Left colon (tissue), 2 donors: ENCODE results near the gene INMT. TPM values are rescaled to one million over a fixed set of nuclear protein-coding genes. Genes with fewer than 3 reads are reported as not detected.
A peak's percentile ranks its signal among the peaks of the same experiment; 100 is the strongest.
"Not testable (repeated sequence)": the region's sequence is repeated elsewhere in the genome, so short reads cannot be mapped to it uniquely, and the experiment has no call there.

Source experiments
- ATAC-seq: fragments of 200-7000 bp; cut with Tn5 transposase; one replicate; pipeline ENCODE4 v1.9.1; 2020; ENCODE audit warnings: mild to moderate bottlenecking, moderate library complexity
- DNase-seq, 2 donors: peaks; one replicate each; pipeline ENCODE4 v3.0.0-alpha.2; 2020
- intact Hi-C, 2 donors: fragments of 100-400 bp; cut with DNase I in 1 of 2; cut with micrococcal nuclease in 1 of 2; formaldehyde crosslinking; loops; one replicate each; pipeline versions ENCODE4 v1.11.2 to v1.14.0; 2022; cut with DNase I, micrococcal nuclease
- long read RNA-seq: library from polyadenylated mRNA; unstranded; transcript quantifications from one replicate; pipeline ENCODE4 v2.0.0, GENCODE V29; 2021
- total RNA-seq, 2 donors: library from RNA; stranded (reverse); fragmentation: NEBNext Ultra II Directional; extraction: Animal tissue kit (Norgen Biotek cat#: 25700); gene quantifications; one replicate each; pipeline ENCODE4 v1.2.1, GENCODE V29; 2021
- donor health status: DM: no; HTN: no; CAD: no.
- donor health status: DM: yes; HTN: yes; CAD: no.

The INMT gene
- total RNA-seq = 1 to 10 TPM; 3.5 to 6.4 TPM
- long read RNA-seq, partial matches to known transcripts = 0 of 1 reads
- long read RNA-seq, other reads (novel, unspliced or antisense) = 1 of 1 reads

GRCh38 chr7:30751696-30752273, at the start of gene INMT:
Gene INMT, plus strand, starts transcription at chr7:30752135. Its CDS starts 16 bp downstream, at chr7:30752151.
- DNase-seq (no peak), ATAC-seq (no peak)
- intact Hi-C loops = no loop called here

- intact Hi-C loops = no loop called here
- ATAC-seq (no peak), DNase-seq (no peak)
Observed at GRCh38 chr7:30702200-30702599, 49.7 kb upstream of the INMT start.

DNA sequence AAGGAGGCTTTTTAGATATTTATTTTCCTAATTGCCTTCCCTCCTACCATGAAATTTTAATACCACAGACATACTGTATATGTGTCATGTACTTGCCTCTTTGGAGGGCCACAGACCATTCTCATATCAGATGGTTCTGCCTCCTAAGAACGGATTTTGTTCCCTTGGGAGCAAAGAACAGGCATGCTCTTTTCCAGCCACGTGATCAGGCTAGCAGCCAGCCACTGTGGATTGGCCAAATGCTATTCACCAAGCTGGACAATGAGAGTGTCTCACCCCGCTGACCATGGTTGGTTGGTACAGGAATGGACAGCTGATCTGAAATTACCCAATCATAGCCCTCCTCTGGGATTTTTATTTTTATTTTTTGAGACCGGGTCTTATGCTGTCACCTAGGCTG, 48.2 kb upstream of the INMT start:
- DNase-seq (no peak), ATAC-seq (no peak)
- intact Hi-C loops = no loop called here

DNA sequence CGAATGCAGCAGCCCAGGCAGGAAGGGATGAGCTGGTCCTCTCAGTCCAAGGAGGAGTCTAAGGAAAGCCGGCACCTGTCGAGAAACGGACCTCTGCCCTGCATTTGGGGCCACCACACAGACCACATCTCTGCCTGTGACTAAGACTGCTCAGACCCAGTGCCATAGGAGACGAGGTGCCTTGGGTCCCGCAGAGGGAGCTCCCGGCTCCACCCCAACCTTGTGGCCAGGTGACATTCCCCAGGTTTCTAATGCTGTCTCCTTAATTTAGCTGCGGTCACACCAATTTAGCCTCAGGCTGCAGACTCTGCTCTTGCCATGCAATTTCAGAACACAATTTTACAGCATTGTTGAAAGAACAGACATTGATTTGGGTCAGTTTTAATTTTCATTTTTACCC, 46.9 kb upstream of the INMT start:
- intact Hi-C loops = no loop called here
- DNase-seq (no peak), ATAC-seq (no peak)

GRCh38 chr7:30705596-30705995, 46.3 kb upstream of the INMT start:
- intact Hi-C loops = no loop called here
- no peak for DNase-seq
- ATAC-seq = no peak

- intact Hi-C loops = no loop called here
- no peak for ATAC-seq
- DNase-seq = no peak
Observed at GRCh38 chr7:30706316-30706715, 45.6 kb upstream of the INMT start.

DNA sequence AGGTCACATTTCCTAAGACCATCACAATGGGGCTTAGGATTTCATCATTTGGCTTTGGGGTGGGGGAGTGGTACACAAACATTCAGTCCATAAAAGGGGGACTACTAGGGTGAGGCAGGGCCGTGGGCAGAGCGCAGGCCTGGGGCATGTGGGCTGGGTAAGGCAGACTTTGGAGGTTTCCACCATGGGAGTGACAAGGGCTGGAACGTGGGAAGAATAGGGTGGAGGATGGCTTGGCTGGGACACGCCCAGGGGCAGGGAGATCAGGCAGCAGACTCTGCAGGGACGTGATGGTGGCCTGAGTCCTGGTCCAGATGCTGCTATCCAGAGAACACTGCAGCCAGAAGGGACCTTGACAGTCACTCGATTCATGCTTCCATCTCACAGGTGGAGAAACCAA, 45.0 kb upstream of the INMT start:
- intact Hi-C loops = no loop called here
- DNase-seq (no peak), ATAC-seq (no peak)

DNA sequence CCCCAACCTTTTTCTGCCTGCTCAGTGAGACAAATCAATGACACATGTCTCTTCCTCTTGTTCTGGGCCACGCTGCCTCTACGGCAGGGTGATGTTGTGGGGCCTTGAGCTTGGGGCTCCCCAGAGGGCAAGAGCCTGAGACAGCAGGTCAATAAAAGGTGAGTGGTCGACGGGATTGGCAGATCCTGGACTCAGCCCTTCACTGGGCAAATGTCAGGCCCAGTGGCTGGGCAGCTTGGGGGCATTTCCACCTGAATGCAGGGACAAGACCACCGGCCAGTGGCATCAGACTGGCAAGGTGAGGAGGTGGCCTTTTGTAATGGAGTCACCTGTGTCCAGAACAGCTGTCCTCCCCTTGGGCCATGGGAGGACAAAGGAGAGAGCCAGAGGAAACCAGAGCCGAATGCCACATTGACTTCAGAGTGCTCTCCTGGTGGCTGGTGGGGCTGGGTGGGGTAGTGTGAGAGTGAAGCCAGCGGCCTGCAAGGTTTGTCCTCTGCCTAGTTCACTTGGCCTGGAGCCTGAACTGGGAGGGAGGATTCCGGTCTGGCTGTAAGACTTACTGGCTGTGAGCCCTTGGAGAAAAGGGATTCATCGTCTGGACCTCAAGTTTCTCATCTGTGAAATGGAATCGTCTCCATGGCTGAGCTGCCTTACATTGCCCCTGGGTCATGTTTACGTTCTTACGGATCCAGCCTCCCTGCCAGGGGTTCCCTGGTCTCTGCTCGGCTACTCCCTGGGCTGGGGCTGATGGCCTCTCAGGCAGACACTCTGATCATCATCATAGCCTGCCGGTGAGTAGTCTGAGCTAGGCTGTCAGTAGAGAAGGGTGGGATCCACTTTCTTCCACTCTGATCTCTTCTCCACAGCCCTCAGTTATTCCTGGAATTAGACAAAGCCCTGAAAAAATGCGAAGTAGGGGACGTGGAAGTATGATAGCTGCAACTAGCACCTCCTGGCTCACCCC, 44.3 kb upstream of the INMT start:
- intact Hi-C loops = no loop called here
- ATAC-seq = no peak
- DNase-seq = no peak

DNA sequence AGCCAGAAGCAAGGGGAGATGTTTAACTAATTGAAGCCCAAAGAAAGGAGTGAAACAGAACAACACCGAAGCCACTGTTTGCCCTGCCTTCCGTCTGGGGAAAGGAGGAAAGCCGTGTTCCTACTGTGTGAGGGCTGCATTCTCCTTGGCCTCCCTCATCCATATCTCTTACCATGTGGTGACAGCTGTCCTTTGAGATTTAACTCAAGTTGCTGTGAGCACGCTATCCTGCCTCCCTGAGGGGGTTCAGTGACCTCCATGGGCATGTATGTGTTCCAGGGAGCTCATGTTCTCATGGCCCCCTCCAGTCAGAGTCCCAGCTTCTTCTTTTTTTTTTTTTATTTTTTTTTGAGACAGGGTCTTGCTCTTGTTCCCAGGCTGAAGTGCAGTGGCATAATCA, 43.5 kb upstream of the INMT start:
- no peak for ATAC-seq

DNA sequence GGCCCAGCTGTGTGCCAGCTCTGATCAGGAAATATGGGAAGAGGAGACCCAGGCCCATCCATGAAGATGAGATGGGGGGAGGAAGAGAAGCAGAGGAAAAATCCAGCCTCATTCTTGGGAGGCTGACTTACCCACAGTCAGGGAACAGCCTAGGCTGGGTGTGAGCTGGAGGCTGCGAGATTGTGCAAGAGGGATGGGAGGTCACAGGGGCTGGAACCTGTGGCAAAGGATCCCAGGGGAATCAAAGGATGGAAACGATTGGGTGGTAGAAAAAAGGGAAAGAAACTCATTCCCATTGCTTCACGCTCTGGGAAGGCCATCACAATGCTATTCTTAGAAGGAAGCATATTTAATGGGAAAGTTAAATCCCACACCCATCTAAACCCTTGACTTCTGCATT, 43.0 kb upstream of the INMT start:
- ATAC-seq = no peak
- no peak for DNase-seq
- intact Hi-C loops = no loop called here

More for the DNA sequence above, 43.5 kb upstream of the INMT start:
- intact Hi-C loops = no loop called here
- DNase-seq = no peak

- ATAC-seq = no peak
- no peak for DNase-seq
- intact Hi-C loops = no loop called here
Observed at GRCh38 chr7:30709549-30709948, 42.4 kb upstream of the INMT start.

GRCh38 chr7:30710669-30711068, 41.3 kb upstream of the INMT start:
- peak; percentile 60 for ATAC-seq
- no peak for DNase-seq
- intact Hi-C loops = no loop called here

DNA sequence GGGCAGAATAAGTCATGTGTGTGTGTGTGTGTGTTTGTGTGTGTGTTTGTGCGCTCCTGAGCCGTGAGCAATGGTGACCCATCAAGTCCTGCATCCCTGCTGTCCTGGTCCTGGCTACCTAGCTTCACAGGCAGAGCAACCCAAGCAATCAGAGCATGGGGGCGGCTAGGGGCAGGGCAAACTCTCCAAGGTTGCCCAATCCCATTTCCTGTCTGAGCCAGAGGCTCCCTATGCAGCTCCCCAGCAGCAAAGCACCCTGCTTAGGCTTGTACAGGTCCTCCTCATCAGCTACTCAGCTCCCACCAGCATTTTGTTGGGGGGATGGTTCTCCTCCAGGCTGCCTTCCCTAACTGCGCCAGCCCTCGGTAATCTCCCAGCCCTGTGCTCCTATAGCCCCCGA, 38.5 kb upstream of the INMT start:
- ATAC-seq = no peak
- no peak for DNase-seq
- intact Hi-C loops = no loop called here

DNA sequence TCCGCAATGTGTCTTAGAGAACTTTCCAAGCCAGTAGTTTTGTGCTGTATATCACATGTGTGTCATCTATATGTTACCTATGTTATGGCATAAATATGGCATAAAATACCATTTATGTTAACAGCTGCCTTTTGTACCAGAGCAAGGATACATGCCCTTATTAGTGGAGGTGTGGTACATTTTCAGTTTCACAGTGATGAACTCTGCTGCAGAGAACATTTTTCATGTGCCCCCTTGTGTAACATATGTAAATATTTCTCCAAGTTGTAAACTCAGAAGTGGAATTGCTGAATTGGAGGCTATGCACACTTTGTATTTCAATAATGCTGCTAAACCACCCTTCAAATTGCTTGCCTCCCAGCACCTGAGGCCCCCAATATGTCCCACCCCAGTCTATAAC, 37.8 kb upstream of the INMT start:
- no peak for ATAC-seq
- intact Hi-C loops = no loop called here
- DNase-seq = no peak

DNA sequence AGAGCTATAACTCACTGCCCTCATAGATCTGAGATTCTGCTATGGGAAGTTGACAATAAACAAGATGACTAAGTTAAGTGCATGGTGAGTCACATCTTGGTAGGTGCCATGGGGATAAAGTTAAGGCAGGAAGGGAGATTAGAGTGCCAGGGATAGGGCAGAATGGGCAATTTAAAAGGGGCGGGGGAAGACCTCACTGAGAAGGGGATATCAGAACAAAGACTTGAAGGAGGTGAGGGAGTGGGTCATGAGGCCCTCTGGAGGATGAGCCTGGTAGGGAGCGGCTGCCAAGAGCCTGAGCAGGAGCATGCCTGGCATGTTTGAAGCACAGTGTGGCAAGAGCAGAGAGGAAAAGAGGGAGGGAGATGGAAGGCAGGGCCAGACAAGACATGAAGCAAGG, 34.8 kb upstream of the INMT start:
- ATAC-seq (peak; percentile 64), DNase-seq (no peak)
- intact Hi-C loops = no loop called here

GRCh38 chr7:30719434-30719833, 32.5 kb upstream of the INMT start:
- ATAC-seq, intact Hi-C loops, DNase-seq: not testable (repeated sequence)

DNA sequence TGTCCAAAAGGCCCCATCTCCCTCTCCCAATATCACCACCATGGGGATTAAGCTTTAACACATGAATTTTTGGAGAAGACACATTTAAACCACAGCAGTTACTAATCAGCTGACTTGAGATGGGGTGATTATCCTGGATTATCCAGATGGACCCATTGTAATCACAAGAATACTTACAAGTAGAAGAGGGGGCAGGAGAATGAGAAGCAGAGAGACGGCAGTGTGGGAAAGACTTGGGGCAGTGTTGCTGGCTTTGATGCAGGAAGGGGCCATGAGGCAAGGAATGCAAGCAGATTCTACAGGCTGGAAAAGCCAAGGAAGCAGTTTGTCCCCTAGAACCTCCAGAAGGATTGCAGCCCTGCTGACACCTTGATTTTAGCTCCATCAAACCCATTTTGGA, 30.7 kb upstream of the INMT start:
- ATAC-seq (no peak), DNase-seq (no peak)
- intact Hi-C loops = no loop called here

DNA sequence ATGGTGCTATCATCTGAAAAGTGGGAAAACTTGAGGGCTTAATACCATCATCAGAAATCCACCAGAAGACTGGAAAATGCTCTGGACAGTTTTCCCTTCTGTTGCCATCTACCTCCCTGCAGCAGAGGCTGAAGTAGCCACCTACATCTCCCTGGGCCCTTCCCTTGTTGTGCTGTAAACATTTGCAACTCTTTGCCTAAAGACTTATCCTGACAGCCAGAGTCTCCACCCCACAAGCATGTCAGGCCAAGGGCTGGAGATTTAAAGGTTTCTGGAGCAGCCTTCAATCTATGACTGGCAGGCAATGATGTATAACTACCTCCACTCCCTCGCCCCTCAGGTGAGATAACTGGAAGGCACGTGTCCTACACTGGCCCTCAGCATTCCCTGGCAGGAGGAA, 29.7 kb upstream of the INMT start:
- ATAC-seq = no peak
- intact Hi-C loops = no loop called here
- no peak for DNase-seq

GRCh38 chr7:30722671-30723070, 29.3 kb upstream of the INMT start:
- DNase-seq = no peak
- intact Hi-C loops = no loop called here
- no peak for ATAC-seq

DNA sequence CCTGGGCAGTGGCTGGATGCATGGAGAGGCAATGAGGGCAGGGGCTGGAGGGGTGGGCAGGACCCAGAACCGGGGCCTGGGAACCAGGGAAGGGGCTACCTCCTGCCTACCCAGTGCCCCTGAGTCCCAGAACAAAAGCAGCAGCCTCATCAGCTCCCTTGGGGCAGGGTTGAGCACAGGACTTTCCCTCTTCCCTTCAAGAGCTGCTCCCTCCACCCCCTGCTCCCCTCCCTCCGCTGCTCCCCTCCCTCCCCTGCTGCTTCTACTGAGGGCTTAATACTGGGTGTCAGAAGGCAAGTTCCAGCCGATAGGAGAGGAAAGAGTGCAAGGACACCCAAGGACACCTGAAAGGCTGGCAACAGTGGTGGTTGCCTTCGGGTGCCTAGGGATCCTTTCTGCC, 28.2 kb upstream of the INMT start:
- DNase-seq (no peak), ATAC-seq (no peak)
- intact Hi-C loops = no loop called here
